ENCODE measurements around the gene CCDC192. TPM values are rescaled to one million over a fixed set of nuclear protein-coding genes. Genes with fewer than 3 reads are reported as not detected.

CCDC192 gene
- total and polyA plus RNA-seq, 2 of the 4 experiments (the other 2 are of a cell fraction) = not detected

GRCh38 chr5:127865273-127865672, 162.1 kb downstream of the CCDC192 start:
- Histone ChIP-seq H2BK20ac (ENCODE audit: low read depth, low read length) (no peak overlapping the region), H4K20me1 (ENCODE audit: insufficient read depth, low read length) (no peaks in the 10 kb centered on the region), H2AK9ac (replicated peaks; ENCODE audit: low read depth, low read length, poor library complexity) (no peak overlapping the region), H2BK120ac (ENCODE audit: low read depth, low read length) (no peak overlapping the region; the same call in 1 of the 2 replicates), H2BK5ac (ENCODE audit: low read depth, low read length, poor library complexity, severe bottlenecking) (no peak overlapping the region), H3K79me1 (ENCODE audit: low read depth in 1 of 2, low read length in 2 of 2) (no peaks in the 10 kb centered on the region), H2BK15ac (ENCODE audit: low read depth, low read length) (peak overlapping the region; percentile 41; the same call in 1 of the 3 replicates), H3K27me3 (ENCODE audit: control insufficient read depth, insufficient read depth, low read length) (no peaks in the 10 kb centered on the region), H3K56ac (ENCODE audit: extremely low read depth, insufficient read depth, low read length) (no peak overlapping the region), H3K4ac (ENCODE audit: low read depth, low read length) (no peak overlapping the region), H3K14ac (replicated peaks; ENCODE audit: low read depth, low read length) (no peak overlapping the region), H2AK5ac (ENCODE audit: low read depth, low read length) (peak overlapping the region; percentile 50; the same call in 1 of the 2 replicates), H3K4me2 (ENCODE audit: low read depth, low read length) (no peak overlapping the region), H4K5ac (ENCODE audit: low read depth, low read length) (no peak overlapping the region), H3K9ac (ENCODE audit: low read depth, low read length) (no peak overlapping the region), H3K4me1 (ENCODE audit: control insufficient read depth, insufficient read depth, low read length) (peaks cover 2% of the 10 kb centered on the region; the same call in 1 of the 2 replicates), H3K18ac (ENCODE audit: low read depth, low read length) (no peak overlapping the region), H3K9me3 (ENCODE audit: control insufficient read depth, insufficient read depth, low read length) (no peaks in the 10 kb centered on the region), H2AFZ (replicated peaks; ENCODE audit: low read length, poor library complexity) (no peak overlapping the region), H3K4me3 (ENCODE audit: insufficient read depth, low read depth, low read length) (no peak overlapping the region), H3K27ac (ENCODE audit: insufficient read depth, low read length) (no peak overlapping the region), H4K8ac (ENCODE audit: low read depth in 2 of 2, low read length in 2 of 2) (no peak overlapping the region), H3K23ac (ENCODE audit: low read depth, low read length) (no peak overlapping the region), H3K9me1 (ENCODE audit: insufficient read depth, low read length) (peaks cover 2% of the 10 kb centered on the region; the same call in 1 of the 2 replicates), H4K91ac (ENCODE audit: insufficient read depth, low read depth, low read length) (no peak overlapping the region), H3K36me3 (ENCODE audit: control insufficient read depth, insufficient read depth, low read length) (no peaks in the 10 kb centered on the region)
- intact Hi-C loops (cut with micrococcal nuclease) = no loop called here
- no TSS peak for BruUV-seq (replicated peaks)
- WGBS, 2 experiments (ENCODE audit: extremely low coverage in 2 of 2, insufficient read length in 1 of 2) = no CpG with 5 or more reads among the region's 1 CpG
- ChIA-PET CTCF (no interaction called here), POLR2A (ENCODE audit: unreplicated experiment) (no interaction called here)
- DNase-seq = no peak
- dilution Hi-C loops (cut with HindIII; ENCODE audit: low sequenced_read_pairs, unreplicated experiment) = no loop called here
- no peak for ATAC-seq (ENCODE audit: low read depth)
- in situ Hi-C loops (cut with MboI; ENCODE audit: low sequenced_read_pairs) = no loop called here
- no peak for TF ChIP-seq MXI1 (IDR thresholded peaks at IDR 0.05; ENCODE audit: borderline replicate concordance, low read depth, low read length)
- no peak for TF ChIP-seq BHLHE40 (IDR thresholded peaks at IDR 0.05; ENCODE audit: low read depth, low read length)
- TF ChIP-seq MAFK (IDR thresholded peaks at IDR 0.05; ENCODE audit: low read depth, low read length) = no peak
- TF ChIP-seq USF2 (IDR thresholded peaks at IDR 0.05; ENCODE audit: low read depth, low read length) = no peak
- no peak for TF ChIP-seq RCOR1 (IDR thresholded peaks at IDR 0.05; ENCODE audit: insufficient replicate concordance, low read length)
- TF ChIP-seq, protein P1, sequence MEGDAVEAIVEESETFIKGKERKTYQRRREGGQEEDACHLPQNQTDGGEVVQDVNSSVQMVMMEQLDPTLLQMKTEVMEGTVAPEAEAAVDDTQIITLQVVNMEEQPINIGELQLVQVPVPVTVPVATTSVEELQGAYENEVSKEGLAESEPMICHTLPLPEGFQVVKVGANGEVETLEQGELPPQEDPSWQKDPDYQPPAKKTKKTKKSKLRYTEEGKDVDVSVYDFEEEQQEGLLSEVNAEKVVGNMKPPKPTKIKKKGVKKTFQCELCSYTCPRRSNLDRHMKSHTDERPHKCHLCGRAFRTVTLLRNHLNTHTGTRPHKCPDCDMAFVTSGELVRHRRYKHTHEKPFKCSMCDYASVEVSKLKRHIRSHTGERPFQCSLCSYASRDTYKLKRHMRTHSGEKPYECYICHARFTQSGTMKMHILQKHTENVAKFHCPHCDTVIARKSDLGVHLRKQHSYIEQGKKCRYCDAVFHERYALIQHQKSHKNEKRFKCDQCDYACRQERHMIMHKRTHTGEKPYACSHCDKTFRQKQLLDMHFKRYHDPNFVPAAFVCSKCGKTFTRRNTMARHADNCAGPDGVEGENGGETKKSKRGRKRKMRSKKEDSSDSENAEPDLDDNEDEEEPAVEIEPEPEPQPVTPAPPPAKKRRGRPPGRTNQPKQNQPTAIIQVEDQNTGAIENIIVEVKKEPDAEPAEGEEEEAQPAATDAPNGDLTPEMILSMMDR (conservative IDR thresholded peaks at IDR 0.05; ENCODE audit: low read depth, low read length) = no peak
- no peak for TF ChIP-seq MAZ (IDR thresholded peaks at IDR 0.05; ENCODE audit: borderline replicate concordance, low read depth, low read length)

All from IMR-90 (cell line).